ENCODE measurements around the gene CTNND2. TPM values are rescaled to one million over a fixed set of nuclear protein-coding genes. Genes with fewer than 3 reads are reported as not detected.

Gene CTNND2
- total RNA-seq, 1 donor from 2014 or later: 13.9 TPM

DNA sequence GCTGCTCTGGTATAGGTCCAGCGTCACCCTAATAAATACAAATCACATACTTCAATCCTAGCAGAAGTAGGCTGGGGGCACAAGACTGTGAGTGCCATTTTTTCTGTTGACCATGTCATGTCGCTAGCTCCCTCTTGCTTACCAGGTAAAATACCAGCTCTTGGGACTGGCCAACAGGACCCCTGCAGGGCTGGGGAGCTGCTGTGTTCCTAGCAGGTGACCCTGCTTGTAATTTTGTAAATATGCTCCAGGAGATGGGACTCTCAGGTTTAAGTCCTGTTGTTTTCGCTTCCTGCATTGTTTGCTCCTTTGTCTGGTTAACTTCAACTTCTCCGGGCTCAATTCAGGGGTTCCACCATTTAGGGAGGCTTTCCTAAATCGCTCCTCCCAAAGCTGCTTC is 856.6 kb downstream of the CTNND2 start:
- no peaks in the 10 kb centered on the region for H3K4me1 ChIP-seq

DNA sequence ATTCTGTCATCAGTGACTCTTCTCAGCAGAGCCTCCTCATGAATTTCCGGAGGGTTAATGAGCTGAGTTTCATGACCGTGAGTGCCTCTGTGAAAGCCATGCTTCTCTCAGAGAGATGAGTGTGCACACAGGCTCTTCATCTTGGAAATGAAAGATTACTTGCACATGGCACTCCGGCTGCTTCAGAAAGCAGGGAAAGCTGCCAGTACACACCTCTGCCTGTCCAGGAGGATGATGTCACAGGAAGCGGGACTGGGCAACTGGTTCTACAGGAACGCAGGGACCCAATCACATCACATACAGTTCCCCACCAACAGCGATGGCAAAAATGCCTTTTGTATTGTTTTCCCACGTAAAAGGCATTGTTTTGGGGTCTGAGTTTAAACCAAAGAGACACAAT is 857.2 kb downstream of the CTNND2 start:
- no peak overlapping the region for H3K4me3 Mint-ChIP-seq
- no peaks in the 10 kb centered on the region for H3K79me2 ChIP-seq (ENCODE audit: low read depth)
- H3K4me3 ChIP-seq: no peak overlapping the region
- H3K27me3 ChIP-seq: no peaks in the 10 kb centered on the region
- no peaks in the 10 kb centered on the region for H3K27me3 Mint-ChIP-seq (ENCODE audit: insufficient read depth, low read depth)
- H4K20me1 ChIP-seq (ENCODE audit: low read depth): no peaks in the 10 kb centered on the region
- H3K36me3 ChIP-seq: no peaks in the 10 kb centered on the region
- no peak overlapping the region for H3K27ac ChIP-seq
- H3K9ac ChIP-seq: no peak overlapping the region
- H3K9me3 Mint-ChIP-seq: no peaks in the 10 kb centered on the region
- no peaks in the 10 kb centered on the region for H3K9me3 ChIP-seq (ENCODE audit: low read depth)
- H3K36me3 Mint-ChIP-seq: peaks cover 8% of the 10 kb centered on the region
- peaks cover 4% of the 10 kb centered on the region for H3K4me1 Mint-ChIP-seq
- no peak overlapping the region for H3K4me2 ChIP-seq
- H2AFZ ChIP-seq (replicated peaks): no peak overlapping the region
- TF ChIP-seq, protein P1, sequence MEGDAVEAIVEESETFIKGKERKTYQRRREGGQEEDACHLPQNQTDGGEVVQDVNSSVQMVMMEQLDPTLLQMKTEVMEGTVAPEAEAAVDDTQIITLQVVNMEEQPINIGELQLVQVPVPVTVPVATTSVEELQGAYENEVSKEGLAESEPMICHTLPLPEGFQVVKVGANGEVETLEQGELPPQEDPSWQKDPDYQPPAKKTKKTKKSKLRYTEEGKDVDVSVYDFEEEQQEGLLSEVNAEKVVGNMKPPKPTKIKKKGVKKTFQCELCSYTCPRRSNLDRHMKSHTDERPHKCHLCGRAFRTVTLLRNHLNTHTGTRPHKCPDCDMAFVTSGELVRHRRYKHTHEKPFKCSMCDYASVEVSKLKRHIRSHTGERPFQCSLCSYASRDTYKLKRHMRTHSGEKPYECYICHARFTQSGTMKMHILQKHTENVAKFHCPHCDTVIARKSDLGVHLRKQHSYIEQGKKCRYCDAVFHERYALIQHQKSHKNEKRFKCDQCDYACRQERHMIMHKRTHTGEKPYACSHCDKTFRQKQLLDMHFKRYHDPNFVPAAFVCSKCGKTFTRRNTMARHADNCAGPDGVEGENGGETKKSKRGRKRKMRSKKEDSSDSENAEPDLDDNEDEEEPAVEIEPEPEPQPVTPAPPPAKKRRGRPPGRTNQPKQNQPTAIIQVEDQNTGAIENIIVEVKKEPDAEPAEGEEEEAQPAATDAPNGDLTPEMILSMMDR (IDR thresholded peaks at IDR 0.05): no peak
- TF ChIP-seq EZH2 (IDR thresholded peaks at IDR 0.05): no peak
- TF ChIP-seq EZH2phosphoT487 (IDR thresholded peaks at IDR 0.05): no peak
- DNase-seq (ENCODE audit: low spot score): no peak
- H3K4me1 ChIP-seq: no peaks in the 10 kb centered on the region
- no peaks in the 10 kb centered on the region for H3F3A ChIP-seq (ENCODE audit: low read depth)
- no peak overlapping the region for H3K27ac Mint-ChIP-seq

More for the DNA sequence above, 856.6 kb downstream of the CTNND2 start:
- no peaks in the 10 kb centered on the region for H3K36me3 ChIP-seq
- H3K9ac ChIP-seq: no peak overlapping the region
- H3K27me3 ChIP-seq: no peaks in the 10 kb centered on the region
- no peak overlapping the region for H3K4me3 Mint-ChIP-seq
- no peak for DNase-seq (ENCODE audit: low spot score)
- no peak overlapping the region for H3K27ac Mint-ChIP-seq
- no peak overlapping the region for H3K4me3 ChIP-seq
- H3K9me3 Mint-ChIP-seq: no peaks in the 10 kb centered on the region
- no peaks in the 10 kb centered on the region for H3F3A ChIP-seq (ENCODE audit: low read depth)
- no peak overlapping the region for H3K4me2 ChIP-seq
- H3K4me1 Mint-ChIP-seq: peaks cover 4% of the 10 kb centered on the region
- H4K20me1 ChIP-seq (ENCODE audit: low read depth): no peaks in the 10 kb centered on the region
- H3K9me3 ChIP-seq (ENCODE audit: low read depth): no peaks in the 10 kb centered on the region
- H3K36me3 Mint-ChIP-seq: peaks cover 11% of the 10 kb centered on the region
- TF ChIP-seq, protein P1 (IDR thresholded peaks at IDR 0.05): no peak
- TF ChIP-seq EZH2 (IDR thresholded peaks at IDR 0.05) (no peak), EZH2phosphoT487 (IDR thresholded peaks at IDR 0.05) (no peak)
- H3K27ac ChIP-seq: no peak overlapping the region
- H3K27me3 Mint-ChIP-seq (ENCODE audit: insufficient read depth, low read depth): no peaks in the 10 kb centered on the region
- H2AFZ ChIP-seq (replicated peaks): no peak overlapping the region
- no peaks in the 10 kb centered on the region for H3K79me2 ChIP-seq (ENCODE audit: low read depth)

DNA sequence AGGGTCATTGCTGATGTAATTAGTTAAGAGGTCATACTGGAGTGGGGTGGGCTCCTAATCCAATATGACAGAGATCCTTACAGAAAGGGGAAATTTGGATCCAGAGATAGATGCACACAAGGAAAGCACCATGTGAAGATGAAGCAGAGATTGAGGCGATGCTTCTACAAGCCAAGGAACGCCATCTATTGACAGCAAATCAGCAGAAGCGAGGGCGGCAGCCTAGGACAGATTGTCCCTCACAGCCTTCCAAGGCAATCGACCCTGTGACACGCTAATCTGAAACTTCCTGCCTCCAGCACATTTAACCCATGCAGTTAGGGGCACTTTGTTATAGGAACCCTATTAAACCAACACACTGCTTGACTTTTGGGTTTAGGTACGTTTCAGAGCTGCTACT is 858.1 kb downstream of the CTNND2 start:
- Histone ChIP-seq H3K4me3 (no peak overlapping the region), H3K4me2 (no peak overlapping the region), H2AFZ (replicated peaks) (no peak overlapping the region), H3K27ac (no peak overlapping the region), H3K36me3 (no peaks in the 10 kb centered on the region), H3K9me3 (ENCODE audit: low read depth) (no peaks in the 10 kb centered on the region), H3K4me1 (no peaks in the 10 kb centered on the region), H4K20me1 (ENCODE audit: low read depth) (no peaks in the 10 kb centered on the region), H3F3A (ENCODE audit: low read depth) (no peaks in the 10 kb centered on the region), H3K27me3 (no peaks in the 10 kb centered on the region), H3K79me2 (ENCODE audit: low read depth) (no peaks in the 10 kb centered on the region), H3K9ac (no peak overlapping the region)
- DNase-seq (ENCODE audit: low spot score): peak; percentile 44
- TF ChIP-seq, protein P1 (IDR thresholded peaks at IDR 0.05): peak; percentile 30
- TF ChIP-seq EZH2phosphoT487 (IDR thresholded peaks at IDR 0.05): no peak
- Mint-ChIP-seq H3K4me1 (peaks cover 4% of the 10 kb centered on the region), H3K36me3 (peaks cover 6% of the 10 kb centered on the region), H3K27ac (no peak overlapping the region), H3K27me3 (ENCODE audit: insufficient read depth, low read depth) (no peaks in the 10 kb centered on the region), H3K9me3 (no peaks in the 10 kb centered on the region), H3K4me3 (no peak overlapping the region)
